ENCODE measurements around the gene DCTN2.

- no peak for TF ChIP-seq CTCF (IDR thresholded peaks at IDR 0.05)
- TF ChIP-seq POLR2AphosphoS5 (IDR thresholded peaks at IDR 0.05): no peak
Measured at GRCh38 chr12:57539134-57539768, 7.7 kb downstream of the DCTN2 start.
